GM21717 (cell line): ENCODE results near the gene PDLIM5.
"Not testable (repeated sequence)": the region's sequence is repeated elsewhere in the genome, so short reads cannot be mapped to it uniquely, and the experiment has no call there.

Experiments used
- ATAC-seq: cut with Tn5 transposase; IDR thresholded peaks from one replicate; pipeline ENCODE4 v1.9.1; 2021; ENCODE audit warnings: mild to moderate bottlenecking, moderate library complexity; ENCODE audit not compliant: unreplicated experiment

Gene PDLIM5

DNA sequence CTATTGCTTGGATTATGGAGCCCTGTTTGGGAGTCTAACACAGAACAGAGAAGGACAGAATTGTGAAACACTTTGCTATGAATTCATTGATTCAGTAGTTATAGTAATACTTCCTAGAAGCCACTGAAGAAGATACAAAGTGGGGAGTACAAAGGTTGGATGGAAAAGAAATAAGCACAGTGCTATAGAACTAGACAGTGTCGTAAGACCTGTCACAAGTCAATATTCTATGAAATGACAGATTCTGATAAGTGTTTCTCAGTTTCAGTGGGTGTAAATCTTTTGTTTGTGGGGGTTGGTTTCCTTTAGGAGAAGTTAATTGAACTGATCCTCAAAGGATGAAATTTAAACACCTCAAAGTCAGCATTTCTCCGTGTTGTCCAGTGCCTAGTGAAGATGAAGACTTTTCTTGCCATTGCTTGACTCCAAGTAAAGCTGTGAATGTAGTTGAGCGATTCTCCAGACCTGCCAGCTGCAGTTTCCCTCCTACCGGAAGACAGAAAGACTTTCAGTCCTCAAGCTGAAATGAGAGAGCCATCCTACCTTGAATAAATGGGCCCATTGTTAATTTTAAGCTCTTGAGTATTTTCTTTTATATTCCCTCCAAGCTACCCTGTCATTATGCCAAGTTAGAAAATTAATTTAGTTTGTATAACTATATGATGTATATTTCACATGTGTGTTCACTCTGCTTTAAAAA, 7.9 kb downstream of the PDLIM5 start:
- ATAC-seq, result no peak

DNA sequence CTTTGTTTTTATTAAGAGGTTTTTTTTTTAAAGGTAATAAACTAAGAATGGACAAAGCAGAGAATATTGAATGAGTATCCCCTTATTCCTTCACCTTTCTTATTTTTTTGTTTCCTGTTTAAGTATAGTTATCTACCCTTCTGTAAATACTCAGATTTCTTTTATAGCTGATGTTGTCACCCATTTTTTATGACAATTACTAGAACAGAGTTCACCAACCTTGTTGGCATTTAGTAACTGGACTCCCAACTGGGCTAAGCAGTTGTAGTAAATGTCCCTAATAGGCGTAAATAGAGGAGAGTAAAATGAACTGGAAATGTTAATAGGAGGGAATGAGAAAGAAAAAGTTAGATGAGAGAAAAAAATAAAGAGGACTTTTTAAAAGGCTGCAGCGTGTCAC, 9.8 kb downstream of the PDLIM5 start:
- no peak for ATAC-seq

DNA sequence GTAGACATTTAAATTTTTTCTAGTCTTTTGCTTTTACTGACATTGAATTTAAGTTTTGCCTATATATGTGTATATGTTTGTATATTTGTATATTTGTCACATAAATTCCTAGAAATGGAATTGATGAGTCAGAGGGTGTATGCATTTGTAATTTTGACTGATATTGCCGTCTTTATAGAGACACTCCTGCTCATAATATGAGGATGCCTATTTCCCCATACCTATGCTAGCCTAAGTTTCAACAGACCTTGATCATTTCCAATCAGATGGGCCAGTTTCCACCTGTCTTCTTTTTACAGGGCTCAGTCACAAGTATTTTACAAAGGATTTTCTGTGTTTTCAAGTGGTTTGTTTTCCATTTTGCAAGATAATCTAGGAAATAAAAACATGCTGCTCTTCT, 10.8 kb downstream of the PDLIM5 start:
- no peak for ATAC-seq

DNA sequence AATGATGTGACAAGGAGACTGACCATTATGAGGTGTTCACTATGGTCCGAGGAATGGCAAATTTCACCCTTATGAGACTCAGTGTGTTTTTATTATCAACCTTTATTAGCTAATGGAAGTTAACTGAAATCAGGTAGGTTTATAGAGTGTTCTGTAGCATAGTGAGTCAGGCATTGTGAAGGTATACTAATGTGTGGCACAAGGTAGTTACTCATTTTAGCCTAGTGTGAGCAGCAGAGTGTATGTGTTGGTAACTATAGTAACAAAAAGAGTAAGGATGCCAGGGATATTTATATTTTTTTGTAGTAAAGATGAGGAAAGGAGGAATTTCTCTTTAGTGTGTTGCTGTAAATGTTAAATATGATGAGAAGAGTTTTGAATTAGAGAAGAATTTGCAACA, 12.0 kb downstream of the PDLIM5 start:
- ATAC-seq, result no peak

DNA sequence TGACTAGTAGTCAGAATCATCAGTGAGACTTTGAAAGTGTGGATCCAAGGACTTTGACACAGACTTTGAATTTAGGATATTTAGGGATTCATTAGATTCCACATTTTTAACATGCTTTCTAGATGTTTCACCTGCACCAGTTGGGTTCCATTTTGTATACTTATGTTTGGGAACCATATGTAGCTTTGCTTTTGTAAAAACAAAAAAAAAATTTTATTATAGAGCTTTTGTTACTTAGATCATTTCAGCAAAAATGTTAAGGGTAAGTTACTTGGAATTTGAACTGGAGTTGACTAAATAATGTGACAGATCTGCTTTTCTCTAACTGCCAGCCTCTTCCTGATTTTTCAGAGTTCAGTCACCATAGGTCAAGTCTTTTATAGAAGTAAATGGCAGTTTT, 14.6 kb downstream of the PDLIM5 start:
- ATAC-seq, result no peak

- no peak for ATAC-seq
These were observed 15.2 kb downstream of the PDLIM5 start for GRCh38 chr4:94466923-94467322.

- ATAC-seq, result no peak
These were observed 16.5 kb downstream of the PDLIM5 start for GRCh38 chr4:94468093-94468769.

GRCh38 chr4:94469221-94469784, 17.6 kb downstream of the PDLIM5 start:
- no peak for ATAC-seq

- no peak for ATAC-seq
These were observed 18.4 kb downstream of the PDLIM5 start for GRCh38 chr4:94470132-94470531.

DNA sequence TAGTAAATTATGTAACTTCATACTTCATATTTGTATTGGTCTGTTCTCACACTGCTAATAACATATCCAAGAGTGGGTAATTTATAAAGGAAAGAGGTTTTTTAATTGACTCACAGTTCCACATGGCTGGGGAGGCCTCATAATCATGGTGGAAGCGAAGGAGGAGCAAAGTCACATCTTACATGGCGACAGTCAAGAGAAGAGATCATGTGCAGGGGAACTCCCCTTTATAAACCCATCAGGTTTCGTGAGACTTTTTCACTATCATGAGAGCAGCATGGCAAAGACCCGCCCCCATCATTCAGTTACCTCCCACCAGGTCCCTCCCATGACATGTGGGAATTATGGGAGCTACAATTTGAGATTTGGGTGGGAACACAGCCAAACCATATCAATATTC, 19.0 kb downstream of the PDLIM5 start:
- ATAC-seq, result not testable (repeated sequence)

GRCh38 chr4:94472056-94472826, 20.5 kb downstream of the PDLIM5 start:
- no peak for ATAC-seq

DNA sequence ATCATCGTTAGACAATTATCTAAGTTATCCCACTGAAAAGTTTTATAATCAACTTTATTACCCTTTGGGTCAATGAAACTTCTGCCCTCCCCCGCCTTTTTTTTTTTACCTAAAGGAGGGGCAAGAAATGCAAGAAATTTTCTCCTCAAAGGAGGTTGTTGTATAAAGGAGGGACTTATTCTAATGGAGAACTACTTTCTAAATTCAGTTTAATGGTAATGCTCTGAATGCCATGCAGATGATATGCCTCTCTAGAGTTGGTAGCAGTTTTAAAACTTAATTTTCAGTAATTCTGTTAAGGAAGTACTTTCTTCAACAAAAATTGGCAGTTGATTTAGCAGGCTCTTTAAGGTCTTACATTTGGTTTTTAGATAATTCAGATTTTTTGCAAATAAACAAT, 23.3 kb downstream of the PDLIM5 start:
- ATAC-seq, result no peak

DNA sequence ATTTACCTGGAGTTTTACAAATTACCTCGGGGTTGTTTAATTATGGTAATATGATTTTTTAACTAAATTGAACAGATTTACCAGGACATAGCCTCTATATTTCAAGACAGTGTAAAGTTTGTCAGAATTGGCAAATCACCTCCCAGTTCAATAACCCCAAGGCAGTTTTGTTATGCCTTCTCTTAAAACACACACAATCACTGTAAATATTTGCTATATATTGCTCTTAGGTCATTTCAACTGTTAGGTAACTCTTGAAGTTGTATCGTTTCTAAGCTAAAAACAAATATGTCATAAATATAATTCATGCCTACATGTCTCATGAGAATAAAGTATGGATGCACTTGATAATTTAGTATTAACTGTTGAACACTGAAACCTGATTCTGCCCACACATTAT, 24.1 kb downstream of the PDLIM5 start:
- ATAC-seq, result no peak

- no peak for ATAC-seq
These were observed 25.5 kb downstream of the PDLIM5 start for GRCh38 chr4:94477227-94477626.

GRCh38 chr4:94478805-94479204, 27.1 kb downstream of the PDLIM5 start:
- ATAC-seq, result not testable (repeated sequence)

DNA sequence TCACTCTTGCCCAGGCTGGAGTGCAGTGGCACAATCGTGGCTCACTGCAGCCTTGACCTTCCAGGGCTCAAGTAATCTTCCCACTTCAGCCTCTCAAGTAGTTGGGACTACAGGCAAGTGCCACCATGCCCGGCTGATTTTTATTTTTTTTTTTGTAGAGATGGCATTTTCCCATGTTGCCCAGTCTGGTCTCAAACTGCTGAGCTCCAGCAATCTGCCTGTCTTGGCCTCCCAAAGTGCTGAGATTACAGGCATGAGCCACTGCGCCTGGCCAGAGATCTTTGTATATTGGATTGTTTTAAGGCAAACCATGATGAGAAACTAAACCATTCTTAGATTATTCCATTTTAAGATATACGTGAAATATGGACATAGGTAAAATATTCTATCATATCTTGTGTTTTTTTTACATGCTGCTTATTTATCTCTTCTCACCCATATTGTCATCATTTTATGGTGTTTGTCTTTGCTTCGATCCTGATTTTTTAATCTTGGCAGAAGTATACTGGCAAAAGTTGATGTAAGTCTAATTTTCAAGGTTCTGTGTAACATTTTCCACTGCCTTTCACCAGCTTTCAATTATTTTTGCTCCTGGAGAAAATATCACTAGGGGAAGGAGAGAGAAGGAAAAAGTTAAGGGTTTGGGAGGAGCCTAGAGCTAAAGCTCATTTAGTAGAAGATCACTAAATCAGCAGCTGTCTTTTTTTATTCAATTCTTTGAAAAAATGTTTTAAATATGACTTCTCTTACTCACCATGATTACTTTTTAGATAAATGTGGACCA, 27.8 kb downstream of the PDLIM5 start:
- ATAC-seq, result no peak

- no peak for ATAC-seq
These were observed 28.7 kb downstream of the PDLIM5 start for GRCh38 chr4:94480362-94480951.

DNA sequence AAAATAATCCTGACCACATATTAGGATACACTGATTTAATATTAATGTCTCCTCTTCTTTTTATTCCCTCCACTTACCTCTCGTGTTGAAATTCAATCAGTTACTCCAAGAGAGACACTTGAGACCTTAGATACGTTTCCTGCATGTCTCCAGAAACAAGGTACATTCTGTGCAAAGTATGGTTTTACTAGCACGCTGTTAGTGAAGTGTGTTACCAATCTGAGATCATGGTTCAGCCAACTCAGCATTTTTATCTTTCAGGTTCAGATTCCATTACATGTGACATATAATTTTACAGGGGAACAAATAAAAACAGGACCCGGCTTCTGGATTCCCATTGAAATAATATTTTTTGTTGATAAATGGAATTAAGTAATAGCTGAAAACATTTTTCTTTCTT, 32.2 kb downstream of the PDLIM5 start:
- ATAC-seq, result no peak

DNA sequence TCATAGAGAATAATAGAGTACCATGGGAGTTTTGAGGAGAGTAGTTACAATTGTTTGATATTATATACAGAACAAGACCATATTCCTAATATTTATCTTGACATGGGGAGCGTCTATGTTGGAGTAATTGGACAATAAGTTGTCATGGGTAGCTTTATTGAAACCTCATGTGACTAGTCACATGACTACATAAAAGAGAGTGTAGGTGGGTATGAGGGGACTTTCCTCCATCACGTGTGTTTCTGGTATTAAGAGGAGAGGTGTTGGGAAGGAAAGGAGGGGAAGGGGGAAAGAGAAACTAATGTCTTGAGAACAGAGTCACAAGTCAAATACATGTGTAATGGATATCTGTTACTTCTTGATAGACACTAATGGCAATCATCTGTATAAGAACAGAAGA, 33.1 kb downstream of the PDLIM5 start:
- ATAC-seq, result no peak

GRCh38 chr4:94486372-94486801, 34.6 kb downstream of the PDLIM5 start:
- no peak for ATAC-seq
